ENCODE measurements around the gene CAMSAP2.

Gene CAMSAP2

DNA sequence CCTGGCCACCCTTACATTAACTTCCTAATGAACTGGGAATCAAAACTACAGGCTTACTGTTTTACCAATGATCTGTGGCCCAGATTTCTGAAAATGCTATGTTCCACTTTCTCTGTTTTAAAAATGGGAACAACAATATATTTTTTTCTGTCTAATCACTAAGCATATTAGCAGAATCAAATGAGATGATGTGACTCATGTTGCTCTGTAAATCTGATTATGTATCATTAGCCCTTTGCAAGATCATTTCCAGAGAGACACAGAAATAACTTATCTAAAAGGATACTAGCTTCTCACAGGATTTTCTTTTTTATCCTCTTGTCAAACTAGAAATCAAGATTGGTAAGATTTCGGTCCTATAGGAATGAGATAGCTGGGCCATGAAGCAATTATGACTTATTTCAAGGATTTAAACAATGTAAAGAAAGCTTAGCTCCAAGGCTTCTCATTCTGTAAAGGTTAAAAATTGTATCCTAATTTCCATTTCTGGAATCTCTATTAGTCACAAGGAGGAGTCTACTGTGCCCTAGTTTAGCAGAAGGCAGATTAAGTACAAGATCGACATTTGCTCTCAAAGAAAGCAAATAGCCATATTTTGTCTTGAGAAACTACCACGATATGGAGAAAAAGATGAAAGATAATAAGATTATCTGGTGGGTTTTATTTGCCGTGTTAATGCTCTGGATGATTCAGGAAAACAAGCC, 32.4 kb upstream of the CAMSAP2 start:
- TF ChIP-seq, protein P1, sequence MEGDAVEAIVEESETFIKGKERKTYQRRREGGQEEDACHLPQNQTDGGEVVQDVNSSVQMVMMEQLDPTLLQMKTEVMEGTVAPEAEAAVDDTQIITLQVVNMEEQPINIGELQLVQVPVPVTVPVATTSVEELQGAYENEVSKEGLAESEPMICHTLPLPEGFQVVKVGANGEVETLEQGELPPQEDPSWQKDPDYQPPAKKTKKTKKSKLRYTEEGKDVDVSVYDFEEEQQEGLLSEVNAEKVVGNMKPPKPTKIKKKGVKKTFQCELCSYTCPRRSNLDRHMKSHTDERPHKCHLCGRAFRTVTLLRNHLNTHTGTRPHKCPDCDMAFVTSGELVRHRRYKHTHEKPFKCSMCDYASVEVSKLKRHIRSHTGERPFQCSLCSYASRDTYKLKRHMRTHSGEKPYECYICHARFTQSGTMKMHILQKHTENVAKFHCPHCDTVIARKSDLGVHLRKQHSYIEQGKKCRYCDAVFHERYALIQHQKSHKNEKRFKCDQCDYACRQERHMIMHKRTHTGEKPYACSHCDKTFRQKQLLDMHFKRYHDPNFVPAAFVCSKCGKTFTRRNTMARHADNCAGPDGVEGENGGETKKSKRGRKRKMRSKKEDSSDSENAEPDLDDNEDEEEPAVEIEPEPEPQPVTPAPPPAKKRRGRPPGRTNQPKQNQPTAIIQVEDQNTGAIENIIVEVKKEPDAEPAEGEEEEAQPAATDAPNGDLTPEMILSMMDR (IDR thresholded peaks at IDR 0.05): no peak

DNA sequence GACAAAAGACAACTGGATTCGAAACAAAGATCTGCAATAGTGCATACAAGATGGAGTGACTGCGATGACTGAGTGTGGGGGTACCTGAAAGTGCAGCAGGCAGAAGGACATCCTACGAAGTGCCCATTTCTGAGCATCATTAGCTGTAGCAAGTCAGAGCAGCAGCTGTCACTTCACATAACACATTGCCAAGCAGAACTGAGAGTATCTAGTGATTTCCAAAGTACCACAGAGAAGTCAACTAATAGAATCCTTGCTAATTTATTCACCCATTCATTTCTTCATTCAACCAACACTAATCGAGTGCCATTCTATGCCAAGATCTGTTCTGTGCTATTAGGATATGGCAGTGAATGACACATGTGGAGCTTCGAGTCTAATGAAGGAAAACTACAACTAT, 31.6 kb upstream of the CAMSAP2 start:
- TF ChIP-seq, protein P1 (IDR thresholded peaks at IDR 0.05): no peak

DNA sequence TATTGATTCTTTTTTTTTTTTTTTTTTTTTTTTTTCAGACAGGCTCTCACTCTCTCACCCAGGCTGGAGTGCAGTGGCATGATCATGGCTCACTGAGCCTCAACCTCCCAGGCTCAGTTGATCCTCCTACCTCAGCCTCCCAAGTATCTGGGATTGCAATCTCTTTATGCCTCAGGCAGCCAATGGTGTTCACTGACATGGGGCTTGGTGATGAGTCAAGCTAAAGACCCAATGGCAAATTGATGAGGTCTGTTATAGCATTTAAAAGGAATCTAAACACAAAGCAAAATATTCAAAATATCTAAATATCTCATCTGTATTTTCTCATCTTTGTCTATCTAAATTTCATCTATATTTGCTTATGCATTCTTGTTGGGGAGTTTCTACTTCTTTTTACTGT, 30.5 kb upstream of the CAMSAP2 start:
- TF ChIP-seq, protein P1 (IDR thresholded peaks at IDR 0.05): no peak

DNA sequence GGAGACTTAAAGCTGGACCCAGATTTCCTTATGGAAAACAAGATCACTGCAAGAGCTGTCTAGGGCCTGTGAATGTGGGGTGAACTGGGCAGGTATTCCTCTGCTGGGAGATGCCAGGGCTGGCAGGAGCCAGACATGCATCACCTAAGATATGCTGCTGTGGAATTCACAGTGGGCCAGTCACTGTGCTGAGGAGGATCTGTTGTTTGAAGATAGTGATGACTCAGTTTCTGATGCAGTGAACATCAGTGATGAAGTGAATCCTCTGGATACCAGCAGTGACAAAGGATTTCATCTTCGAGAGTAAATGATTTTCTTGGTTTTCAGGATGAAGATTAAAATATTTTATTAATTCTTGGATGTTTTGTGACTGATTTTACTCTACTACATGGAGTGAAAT, 29.9 kb upstream of the CAMSAP2 start:
- TF ChIP-seq, protein P1 (IDR thresholded peaks at IDR 0.05): no peak

DNA sequence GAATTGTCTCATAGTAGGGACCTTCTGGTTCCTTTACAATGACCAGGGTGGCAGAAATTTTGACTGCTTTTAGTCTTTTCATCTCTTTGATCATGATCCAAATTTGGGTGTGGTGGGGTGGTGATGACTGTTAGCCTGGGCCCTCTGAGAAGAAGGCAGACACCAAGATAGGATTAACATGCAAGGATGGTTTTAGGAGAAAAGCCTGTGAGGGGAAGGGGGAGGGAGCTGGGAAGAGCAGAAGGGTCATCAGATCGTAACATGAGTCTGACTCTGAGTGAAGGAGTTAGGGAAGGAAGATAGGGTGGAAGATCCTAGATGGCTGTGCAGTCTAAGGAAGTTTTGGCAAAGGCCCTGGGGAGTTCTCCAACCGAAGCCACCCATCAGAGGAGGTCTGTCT, 28.5 kb upstream of the CAMSAP2 start:
- TF ChIP-seq, protein P1 (IDR thresholded peaks at IDR 0.05): no peak

DNA sequence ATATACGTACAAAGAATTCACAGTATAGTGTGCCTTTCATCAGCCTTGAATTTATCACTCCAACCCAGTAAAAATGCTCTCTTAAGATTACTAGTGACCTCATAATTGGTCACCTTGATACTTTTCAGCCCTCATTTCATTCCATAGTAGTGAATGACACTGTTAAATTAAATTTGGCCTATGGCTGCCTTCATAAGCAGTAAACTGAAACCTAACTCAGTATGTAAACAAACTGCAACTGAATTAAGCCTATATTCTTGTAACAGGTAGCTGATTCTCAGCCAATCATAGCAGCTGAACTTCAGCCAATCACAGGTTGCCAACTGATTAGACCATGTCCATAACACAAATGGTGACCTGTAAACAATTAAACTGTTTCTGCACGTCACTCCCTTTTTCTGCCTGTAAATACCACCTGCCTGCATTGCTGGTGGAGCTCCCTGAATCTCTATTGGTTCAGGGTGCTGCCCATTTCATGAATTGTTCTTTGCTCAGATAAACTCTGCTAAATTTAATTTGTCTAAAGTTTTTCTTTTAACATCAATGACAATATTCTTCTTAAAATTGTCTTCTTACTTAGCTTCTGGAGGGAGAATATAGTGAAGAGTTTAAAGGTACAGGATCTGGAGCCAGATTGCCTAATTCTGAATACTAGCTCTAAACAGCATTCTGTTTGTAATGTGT, 24.0 kb upstream of the CAMSAP2 start:
- TF ChIP-seq, protein P1 (IDR thresholded peaks at IDR 0.05): no peak

DNA sequence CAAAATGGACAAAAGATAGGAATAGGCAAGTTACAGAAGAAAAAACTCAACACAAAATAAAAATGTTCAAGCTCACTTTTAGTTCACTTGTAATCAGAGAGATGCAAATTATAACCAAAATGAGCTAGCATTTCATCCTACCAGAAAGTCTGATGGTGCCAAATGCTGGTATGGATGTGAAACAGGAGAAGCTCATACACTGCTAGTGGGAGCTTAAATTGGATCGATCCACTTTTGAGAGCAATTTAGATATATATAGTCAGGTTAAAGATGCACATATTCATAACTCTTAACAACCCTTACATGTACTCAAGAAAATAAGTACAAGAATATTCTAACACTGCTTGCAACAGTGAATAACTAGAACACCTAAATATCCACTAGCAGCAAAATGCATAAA, 18.5 kb upstream of the CAMSAP2 start:
- TF ChIP-seq, protein P1 (IDR thresholded peaks at IDR 0.05): no peak

All from LNCAP (cell line).